Measurements from ENCODE around the gene CBLN3.
"Not testable (repeated sequence)": the region's sequence is repeated elsewhere in the genome, so short reads cannot be mapped to it uniquely, and the experiment has no call there.

Gene CBLN3

DNA sequence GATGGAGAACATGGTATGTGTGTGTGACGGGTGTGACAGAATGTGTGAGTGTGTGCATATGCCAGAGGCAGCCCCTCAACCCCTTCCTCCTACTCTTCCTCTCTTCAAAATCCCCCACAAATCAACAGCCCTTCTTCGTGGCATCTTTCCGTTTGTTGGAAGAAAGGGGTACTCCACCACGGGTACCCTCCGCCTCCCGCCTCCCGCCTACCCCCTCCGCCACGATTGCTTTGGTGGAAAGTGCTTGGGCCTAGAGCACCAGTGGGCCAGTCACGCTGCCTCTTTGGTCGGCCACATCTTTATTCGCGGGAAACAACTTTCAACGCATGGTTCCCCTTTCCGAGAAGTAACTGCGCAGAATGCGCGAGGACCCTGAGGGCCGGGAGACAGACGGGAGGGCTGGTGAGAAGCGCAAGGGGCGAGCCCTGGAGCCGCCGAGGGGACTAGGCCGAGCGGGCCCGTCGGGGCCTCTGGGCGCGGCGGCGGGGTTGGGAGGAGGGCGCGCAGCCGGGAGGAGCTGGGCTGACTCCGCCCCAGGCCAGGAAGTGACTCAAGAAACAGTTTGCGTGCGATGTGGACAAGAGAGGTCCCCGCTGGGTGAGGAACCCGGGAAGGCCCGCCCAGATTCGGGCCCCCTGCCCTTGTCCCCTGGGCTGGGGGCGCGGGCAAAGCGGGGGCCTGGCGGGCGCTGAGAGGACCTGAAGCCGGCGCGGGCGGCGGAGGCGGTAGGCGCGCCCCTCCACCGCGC, at the start of gene CBLN3, which contains the start of gene KHNYN:
Gene CBLN3, minus strand, starts transcription at position 274 of the 748 bp plus-strand sequence. CDS start 614 bp downstream, outside the sequence.
Gene KHNYN, plus strand, starts transcription at position 560 of the 748 bp plus-strand sequence. CDS start 777 bp downstream, outside the sequence.
- peak; percentile 85 for DNase-seq (ENCODE audit: low spot score)

DNA sequence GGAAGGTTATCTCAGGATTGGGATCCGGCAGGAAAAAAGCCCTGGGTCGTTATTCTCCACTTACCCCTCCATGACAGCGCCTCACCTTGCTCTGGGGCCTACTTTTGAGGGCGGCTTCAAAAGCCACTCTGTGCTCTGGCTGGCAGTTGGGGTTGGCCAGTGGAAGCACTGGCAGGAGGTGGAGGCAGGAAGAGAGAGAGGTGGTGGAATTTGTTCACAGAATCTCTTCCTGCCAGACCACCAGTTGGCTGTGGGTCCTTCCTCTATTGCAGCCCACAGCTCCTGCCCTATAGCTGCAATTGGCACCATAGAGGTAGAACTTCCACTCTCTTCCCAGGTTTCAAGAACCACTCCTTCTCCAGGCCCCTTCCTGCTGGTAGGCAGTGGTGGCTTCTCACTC, 45.8 kb upstream of the CBLN3 start:
- DNase-seq (ENCODE audit: low spot score) = no peak

DNA sequence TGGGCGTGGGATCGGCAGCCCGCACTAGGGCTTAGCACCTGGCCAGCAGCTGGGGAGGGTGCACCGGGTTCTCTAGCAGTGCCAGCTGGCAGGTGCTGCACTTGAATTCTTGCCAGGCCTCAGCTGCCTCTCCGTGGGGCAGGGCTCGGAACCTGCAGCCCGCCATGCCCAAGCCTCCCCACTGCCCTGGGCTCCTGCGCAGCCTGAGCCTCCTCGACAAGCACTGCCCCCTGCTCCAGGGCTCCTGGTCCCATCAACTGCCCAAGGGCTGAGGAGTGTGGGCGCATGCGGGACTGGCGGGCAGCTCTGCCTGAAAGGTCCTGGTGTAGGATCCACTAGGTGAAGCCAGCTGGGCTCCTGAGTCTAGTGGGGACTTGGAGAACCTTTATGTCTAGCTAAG, 43.7 kb upstream of the CBLN3 start:
- DNase-seq (ENCODE audit: low spot score) = no peak

DNA sequence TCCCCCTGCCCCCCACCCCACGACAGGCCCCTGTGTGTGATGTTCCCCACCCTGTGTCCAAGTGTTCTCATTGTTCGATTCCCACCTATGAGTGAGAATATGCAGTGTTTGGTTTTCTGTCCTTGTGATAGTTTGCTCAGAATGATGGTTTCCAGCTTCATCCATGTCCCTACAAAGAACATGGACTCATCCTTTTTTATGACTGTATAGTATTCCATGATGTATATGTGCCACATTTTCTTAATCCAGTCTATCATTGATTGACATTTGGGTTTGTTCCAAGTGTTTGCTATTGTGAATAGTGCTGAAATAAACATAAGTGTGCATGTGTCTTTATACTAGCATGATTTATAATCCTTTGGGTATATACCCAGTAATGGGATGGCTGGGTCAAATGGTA, 41.0 kb upstream of the CBLN3 start:
- DNase-seq (ENCODE audit: low spot score) = not testable (repeated sequence)

DNA sequence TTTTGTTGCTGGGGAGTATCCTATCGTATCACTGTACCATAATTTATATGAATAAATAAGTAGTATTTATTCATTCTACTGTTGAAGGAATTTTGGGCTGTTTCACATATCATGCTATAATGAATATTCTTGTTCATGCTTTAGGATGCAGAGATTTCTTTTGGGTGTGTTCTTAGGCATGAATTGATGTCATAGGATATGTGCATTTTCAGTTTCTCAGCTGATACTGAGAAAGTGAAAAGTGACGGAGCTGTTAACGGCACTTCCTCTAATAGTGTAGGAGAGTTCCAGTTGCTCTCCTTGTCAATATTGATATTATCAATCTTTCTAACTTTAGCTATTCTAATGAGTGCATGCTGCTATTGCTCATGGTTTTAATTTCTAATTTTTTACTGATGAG, 36.3 kb upstream of the CBLN3 start:
- no peak for DNase-seq (ENCODE audit: low spot score)

DNA sequence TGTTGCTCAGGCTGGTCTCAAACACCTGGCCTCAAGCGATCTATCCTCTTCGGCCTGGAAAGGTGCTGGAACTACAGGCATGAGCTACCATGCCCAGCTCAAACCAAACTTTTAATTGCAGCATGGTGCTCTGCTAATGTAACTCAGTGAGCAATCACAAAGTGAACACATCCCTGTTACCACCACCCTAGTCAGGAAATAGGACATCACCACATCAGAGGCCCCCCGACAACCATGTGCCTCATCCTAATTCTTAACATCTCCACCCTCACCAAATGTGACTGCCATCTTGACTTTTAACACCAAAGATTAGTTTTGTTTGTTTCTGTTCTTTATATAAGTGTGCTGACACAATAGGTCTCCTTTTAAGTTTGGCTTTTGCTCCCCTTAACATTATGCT, 35.9 kb upstream of the CBLN3 start:
- DNase-seq (ENCODE audit: low spot score) = no peak

DNA sequence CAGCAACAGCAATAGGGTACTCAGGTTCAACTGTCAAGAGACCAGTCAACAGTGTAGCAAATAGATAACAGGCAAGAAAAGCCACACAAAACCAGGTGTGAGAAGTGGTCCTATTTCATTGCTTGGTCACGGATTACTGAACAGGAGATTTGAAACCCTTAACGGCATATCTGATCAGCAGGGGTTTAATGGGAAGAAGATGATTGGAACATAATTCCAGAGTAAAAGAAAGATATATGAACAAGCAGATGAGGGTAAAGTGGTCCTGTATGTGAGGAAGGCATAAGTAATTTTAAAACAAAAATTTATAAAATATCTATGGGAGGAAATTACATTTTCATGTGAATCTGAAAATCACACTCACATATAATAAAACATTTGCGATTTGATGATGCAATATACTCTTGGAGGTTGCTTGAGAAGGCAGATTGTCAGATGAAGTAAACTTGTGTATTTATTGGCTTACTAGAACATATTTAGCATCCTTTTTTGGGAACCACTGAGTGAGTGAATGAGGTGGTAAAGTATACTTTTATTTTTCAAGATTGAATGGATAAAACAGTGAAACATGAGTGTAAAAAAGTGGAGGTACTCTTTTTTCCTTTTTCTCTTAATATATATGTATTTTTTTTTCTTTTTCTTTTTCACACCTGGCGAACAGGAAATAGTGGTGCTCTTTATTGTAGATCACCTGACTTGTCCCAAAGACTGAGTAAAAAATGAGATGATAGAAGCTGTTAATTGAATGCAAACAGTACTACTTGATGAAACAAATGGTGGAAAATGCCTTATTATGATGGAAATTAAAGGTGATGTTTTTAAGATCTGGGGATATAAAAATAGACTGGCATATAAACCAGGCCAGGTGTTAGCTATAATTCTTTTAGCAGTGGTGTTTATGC, 34.7 kb upstream of the CBLN3 start:
- no peak for DNase-seq (ENCODE audit: low spot score)

DNA sequence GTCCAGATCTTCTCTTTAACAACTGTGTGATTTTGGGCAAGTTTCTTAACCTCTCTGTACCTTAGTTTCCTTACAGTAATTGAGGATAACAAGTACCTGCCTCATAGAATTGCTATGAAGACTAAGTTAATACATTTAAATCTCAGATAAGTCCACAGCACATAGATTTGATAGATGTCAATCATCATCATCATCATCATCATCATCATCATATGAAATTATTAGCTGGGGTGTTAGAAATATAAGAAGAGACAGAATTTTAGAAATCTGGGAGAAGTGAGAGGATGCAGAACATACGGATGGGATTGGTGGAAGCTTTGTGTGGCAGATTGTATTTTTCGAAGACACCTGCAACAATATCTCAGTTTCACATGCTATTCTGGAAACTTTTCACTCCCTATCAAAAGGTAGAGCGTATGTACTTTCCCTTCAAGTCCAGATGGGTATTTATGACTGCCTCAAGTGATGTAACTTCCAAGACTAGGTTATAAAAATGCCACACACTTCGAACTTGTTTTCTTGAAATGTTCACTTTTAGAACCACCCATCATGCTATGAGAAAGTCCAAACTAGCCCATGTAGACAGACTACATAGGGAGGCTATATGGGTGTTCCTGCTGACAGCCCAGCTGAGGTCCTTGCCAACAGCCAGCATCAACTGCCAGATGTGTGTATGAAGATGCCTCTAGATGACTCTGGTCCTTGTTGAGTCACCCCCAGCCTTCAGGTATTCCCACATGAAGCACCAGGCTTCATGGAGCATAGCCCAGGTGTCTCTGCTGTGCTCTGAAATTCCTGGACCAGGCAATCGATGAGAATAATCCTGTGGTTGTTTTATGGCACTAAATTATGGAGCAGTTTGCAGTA, 33.8 kb upstream of the CBLN3 start:
- no peak for DNase-seq (ENCODE audit: low spot score)

DNA sequence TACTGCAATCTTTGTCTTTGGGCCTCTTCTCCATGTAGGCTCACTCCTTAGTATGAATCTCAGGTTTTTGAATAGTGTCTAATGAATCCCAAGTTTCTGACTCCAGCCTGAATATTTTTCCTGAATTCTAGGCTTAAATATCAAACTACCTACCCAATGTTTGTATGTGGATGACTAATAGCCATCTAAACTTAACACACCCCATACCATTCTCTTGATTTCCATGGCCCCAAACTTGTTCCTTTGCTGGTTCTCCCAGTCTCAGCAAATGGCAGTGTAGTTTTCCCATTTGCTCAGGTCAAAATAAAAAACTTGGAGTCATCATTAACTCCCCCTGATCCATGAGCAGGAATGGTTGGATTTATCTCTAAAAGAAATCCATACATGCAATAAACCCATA, 31.9 kb upstream of the CBLN3 start:
- DNase-seq (ENCODE audit: low spot score) = no peak

DNA sequence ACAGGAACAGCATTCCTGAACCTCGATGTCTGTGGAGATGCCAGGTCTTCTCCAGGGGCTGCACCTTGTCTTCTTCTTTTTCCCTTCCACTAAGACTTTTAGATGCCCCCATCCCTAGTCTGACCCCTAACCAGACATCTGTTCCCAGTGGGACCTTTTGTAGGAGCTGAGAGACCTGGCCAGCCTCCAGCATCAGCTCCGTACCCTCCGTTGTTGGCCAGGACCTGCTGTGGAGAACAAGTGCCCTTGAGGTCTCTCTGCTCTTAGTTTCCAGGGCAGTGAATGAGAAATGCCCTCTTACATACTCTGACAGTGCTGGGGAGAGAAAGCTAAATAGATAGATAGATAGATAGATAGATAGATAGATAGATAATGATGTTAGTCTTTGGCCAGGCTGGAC, 29.9 kb upstream of the CBLN3 start:
- DNase-seq (ENCODE audit: low spot score) = no peak

DNA sequence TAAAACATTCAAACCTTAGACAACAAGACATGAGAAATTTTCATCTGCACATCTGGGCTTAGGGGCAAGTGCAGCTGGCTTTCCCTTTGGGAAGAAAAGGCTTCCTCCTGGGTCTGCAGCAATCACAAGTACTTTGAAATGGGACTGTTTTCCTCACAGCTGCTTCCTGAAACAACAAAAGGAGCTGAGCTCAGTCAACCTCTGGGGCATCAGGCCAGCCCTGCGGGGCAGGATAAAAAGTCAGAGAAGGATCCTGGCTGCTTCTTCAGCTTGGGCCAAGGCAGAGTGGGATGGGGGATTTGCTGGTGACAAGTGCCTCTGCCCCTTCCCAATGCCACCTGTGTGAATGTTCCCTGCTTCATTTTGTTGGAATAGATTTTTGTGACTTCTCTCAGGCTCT, 29.3 kb upstream of the CBLN3 start:
- no peak for DNase-seq (ENCODE audit: low spot score)

DNA sequence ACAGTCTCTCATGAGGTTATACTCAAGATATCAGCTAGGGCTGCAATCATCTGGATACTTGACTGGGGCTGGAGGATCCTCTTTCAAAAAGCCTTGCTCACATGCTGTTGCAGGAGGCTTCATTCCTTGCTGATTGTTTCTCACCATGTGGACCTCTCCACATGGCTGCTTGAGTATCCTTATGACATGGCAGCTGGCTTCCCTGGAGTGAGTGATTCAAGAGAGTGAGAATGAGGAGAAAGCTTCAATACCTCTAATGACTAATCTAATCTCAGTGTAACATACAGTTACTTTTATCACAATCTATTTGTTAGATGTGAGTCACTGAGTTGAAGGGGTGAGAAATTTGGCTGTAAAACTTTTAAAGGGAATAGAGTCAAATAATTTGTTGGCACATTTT, 27.5 kb upstream of the CBLN3 start:
- no peak for DNase-seq (ENCODE audit: low spot score)

DNA sequence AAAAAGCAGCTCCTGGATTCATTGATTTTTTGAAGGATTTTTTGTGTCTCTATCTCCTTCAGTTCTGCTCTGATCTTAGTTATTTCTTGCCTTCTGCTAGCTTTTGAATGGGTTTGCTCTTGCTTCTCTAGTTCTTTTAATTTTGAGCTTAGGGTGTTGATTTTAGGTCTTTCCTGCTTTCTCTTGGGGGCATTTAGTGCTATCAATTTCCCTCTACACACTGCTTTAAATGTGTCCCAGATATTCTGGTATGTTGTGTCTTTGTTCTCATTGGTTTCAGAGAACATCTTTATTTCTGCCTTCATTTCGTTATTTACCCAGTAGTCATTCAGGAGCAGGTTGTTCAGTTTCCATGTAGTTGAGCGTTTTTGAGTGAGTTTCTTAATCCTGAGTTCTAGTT, 21.4 kb upstream of the CBLN3 start:
- DNase-seq (ENCODE audit: low spot score) = not testable (repeated sequence)

DNA sequence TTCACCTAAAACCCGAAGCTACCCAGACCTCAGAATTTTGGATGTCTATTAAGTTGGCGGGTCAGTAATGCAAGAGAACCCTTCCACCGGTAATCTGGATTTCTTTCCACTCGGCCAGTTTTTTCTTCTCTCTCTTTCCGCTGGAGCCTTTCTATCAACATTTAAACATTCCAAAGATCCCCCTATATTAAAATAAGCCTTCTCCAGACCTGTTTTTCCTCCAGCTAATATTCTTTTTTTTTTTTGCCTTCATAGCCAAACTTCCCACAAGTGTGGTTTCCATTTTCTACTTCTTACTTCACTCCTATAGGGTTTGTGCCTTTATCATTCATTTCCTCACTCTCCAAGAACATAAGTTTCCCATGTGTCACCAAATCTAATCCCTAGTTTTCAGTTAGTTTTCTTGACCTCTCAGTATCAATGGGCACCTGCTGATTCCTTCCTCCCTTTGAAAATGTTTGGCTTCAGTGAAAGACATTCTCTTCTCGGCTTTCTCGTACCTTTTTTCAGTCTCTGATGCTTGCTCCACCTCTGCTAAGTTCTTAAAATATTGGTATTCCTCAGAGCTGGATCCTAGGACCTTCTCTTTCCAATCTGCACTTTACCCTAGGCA, 13.7 kb upstream of the CBLN3 start:
- DNase-seq (ENCODE audit: low spot score) = no peak

DNA sequence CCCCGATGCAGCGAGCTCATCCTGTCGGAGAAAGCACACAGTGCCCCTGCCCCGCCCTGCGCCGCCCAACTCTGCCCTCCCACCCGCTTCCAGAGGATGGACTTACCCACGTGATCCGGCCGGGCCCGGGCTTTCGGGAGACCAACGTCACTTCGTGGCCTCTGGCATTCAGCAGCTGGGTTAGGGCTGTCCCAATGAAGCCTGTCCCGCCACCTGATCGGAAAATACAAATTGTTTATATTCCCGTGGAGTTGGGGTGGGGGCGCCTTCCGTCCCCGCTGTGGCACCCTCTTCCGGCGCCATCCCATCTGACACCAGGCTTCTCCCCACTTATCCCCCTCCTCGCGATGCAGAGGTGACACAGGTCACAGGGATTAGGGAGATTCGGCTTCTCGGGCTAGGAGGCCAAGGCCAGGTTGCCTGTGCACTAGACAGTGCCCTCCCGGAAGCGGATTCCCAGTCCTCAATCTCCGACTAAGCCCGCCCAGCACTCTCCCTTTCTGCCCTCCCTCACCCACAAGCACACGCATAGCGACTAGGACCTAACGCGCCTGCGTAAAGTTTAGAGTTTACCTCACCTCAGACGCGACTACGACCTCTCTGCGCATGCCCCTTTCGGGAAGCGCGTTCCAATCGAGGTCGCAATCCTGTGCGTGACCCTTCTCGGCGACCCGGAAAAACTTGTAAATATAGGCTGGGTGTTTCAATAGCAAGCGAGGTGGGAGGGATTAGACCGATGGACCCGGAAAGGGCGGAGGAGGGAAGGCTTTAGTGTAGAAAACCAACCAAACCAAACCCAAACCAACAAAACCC, 13.0 kb upstream of the CBLN3 start, which contains the start of gene SDR39U1:
Gene SDR39U1, minus strand, starts transcription at position 537 of the 813 bp plus-strand sequence. Its CDS starts 7 bp downstream, at position 530.
- peak; percentile 99 for DNase-seq (ENCODE audit: low spot score)

DNA sequence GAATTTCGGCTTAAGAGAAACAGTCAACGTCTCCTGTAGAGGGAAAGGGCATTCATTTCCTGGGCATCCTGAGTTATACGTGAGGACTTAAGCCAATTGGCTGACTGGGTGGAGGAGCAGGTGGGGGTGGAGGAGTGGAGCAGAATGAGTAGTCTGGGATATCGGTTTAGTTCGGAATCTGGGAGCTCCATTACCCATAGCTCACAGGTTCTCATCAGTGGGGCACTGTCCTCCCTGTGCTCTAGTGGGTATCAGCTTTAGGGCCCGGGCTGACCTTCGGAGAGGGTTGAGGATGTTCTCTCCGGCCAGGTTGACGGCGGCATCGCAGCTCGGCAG, 12.4 kb upstream of the CBLN3 start:
- DNase-seq (ENCODE audit: low spot score) = no peak

DNA sequence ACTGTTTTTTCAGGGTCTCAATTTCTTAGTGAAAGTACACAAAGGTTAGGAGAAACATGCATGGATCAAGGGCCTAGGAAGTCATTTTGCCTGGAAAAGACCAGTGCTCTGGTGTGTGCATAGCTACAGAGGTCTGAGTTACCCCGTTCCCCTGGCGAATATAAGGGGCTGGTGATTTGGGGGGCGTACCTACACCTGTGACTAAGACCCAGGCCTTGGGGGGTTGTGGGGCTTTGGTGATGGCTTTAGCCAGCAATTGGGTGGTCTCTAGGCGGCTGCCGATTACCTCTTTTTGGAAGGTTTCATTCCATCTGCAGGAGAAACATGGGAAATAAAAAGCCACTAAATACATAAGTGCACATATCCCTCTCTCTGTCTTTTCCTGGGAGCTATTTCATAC, 12.0 kb upstream of the CBLN3 start:
- DNase-seq (ENCODE audit: low spot score) = no peak

DNA sequence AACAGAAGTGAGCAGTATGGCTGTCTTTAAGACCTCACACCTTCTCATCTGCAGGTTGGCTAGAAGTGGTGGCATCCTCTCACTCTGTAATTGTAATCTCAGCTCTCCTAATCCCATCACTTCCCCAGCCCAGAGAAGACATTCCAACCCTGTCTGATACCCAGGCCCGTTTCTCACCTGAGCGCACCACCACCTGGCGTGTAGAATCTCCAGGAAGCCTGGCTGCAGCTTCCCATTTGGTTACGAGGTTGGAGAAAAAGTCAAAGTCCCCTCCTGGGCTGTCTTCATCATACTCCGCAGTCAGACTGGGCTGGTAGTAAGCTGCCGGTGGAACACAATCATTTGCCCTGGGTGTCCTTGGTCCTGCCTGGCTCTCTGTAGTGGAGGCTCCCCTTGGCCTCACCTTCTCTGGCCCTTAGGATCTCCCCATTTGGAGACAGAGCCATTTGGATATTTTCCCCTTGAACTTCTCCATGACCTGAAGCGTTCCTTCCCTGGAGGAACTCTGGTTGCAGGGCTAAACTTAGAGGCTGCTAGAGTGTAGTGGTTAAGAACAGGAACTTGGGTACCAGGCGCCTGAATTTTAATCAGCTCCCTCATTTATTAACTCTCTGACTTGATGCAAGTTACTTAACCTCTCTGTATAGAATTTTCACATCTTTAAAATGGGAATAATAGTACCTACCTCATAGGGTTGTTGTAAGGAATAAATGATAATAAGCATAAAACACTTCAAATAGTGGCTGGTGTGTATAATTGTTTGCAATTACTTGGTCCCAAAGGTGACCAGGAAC, 11.3 kb upstream of the CBLN3 start:
- DNase-seq (ENCODE audit: low spot score) = no peak

DNA sequence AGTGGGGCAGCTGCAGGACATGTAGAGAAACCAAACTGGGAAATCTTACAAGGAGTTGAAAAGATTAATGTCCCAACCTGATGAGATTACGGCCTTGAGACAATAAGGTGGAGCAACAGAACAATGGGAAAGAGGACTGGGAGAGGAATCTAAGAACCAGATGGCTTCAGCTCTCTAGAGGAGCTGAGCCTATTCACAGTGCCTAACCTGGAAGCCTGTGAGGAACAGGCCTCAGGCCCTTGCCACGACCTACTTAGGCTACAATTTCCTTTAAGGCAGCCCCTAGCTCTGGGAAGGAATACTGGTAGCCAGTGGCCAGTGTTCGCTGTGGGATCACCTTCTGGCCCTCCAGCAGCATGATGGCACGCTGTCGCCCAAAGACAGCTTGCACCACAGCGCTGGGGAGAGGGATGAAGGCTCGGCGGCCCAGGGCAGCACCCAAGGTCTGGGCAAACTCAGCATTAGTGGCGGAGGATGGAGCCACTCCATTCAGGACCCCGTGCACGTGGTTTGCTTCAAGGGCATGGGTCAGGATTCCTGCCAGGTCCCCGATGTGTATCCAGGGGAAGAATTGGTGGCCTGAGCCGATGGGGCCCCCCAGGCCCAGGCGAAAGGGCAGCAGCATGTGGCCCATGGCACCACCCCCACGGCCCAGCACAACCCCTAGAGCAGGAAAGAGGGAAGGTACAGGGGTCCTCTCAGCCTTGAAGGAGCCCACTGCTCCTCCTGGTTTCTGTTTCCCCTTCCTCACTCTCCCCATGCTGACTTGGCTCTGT, 10.6 kb upstream of the CBLN3 start:
- DNase-seq (ENCODE audit: low spot score) = no peak
